ENCODE results near the gene CLSTN1. TPM values are rescaled to one million over a fixed set of nuclear protein-coding genes. Genes with fewer than 3 reads are reported as not detected.

Gene CLSTN1
- polyA plus RNA-seq, 1 experiment, result 34.3 TPM

DNA sequence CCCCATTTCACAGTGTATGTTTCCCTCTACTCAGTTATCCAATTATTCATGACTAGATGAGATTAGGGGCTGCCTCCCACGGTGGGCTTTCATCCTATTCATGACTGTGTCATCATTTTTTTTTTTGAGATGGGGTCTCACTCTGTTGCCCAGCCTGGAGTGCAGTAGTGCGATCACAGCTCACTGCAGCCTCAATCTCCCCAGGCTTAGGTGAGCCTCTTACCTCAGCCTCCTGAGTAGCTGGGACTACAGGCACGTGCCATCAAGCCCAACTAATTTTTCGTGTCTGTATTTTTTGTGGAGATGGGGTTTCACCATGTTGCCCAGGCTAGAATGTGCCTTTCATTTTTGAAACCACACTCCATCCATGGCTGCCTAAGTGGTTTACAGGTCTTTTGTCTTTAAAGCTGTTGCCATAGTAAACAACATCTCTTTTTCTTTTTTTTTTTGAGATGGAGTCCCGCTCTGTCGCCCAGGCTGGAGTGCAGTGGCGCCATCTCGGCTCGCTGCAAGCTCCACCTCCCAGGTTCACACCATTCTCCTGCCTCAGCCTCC, 112.2 kb downstream of the CLSTN1 start:
- TF ChIP-seq, protein P1, sequence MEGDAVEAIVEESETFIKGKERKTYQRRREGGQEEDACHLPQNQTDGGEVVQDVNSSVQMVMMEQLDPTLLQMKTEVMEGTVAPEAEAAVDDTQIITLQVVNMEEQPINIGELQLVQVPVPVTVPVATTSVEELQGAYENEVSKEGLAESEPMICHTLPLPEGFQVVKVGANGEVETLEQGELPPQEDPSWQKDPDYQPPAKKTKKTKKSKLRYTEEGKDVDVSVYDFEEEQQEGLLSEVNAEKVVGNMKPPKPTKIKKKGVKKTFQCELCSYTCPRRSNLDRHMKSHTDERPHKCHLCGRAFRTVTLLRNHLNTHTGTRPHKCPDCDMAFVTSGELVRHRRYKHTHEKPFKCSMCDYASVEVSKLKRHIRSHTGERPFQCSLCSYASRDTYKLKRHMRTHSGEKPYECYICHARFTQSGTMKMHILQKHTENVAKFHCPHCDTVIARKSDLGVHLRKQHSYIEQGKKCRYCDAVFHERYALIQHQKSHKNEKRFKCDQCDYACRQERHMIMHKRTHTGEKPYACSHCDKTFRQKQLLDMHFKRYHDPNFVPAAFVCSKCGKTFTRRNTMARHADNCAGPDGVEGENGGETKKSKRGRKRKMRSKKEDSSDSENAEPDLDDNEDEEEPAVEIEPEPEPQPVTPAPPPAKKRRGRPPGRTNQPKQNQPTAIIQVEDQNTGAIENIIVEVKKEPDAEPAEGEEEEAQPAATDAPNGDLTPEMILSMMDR (IDR thresholded peaks at IDR 0.05; ENCODE audit: insufficient read depth, low read depth, low read length), result no peak
- ChIA-PET POLR2A (no interaction called here), CTCF (interaction anchor here (1.8 kb wide), 1 partner anchor 9 kb away, joined by 4 read pairs; no protein-coding TSS in a partner anchor)
- peaks cover 12% of the 10 kb centered on the region for H3K36me3 ChIP-seq (ENCODE audit: control insufficient read depth, insufficient read depth, low read length)
- H3K4me3 ChIP-seq (ENCODE audit: low read depth, low read length), result no peak overlapping the region
- no peaks in the 10 kb centered on the region for H3K27me3 ChIP-seq (ENCODE audit: control insufficient read depth, insufficient read depth, low read length)
- no peak for DNase-seq (ENCODE audit: low read depth)

DNA sequence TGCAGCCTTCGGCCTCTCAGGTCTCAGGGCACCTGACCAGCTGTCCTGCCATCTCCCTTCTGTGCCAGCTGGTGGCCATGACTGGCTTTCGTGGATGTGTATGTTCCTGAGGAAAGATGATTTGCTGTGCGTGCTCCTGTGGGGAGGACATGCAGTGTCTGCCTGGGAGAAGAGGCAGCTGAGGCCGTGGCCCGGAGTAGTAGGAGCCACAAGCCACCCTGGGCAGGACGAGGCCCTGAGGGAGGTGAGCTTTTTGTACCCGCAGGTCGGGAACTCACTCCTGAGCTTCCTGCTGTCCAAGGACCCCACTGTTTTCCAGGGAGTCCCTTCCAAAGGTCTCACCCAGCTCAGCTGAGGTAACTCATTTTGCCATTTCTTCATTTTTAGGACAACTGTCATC, 113.7 kb downstream of the CLSTN1 start:
- peaks cover 6% of the 10 kb centered on the region for H3K36me3 ChIP-seq (ENCODE audit: control insufficient read depth, insufficient read depth, low read length)
- H3K27me3 ChIP-seq (ENCODE audit: control insufficient read depth, insufficient read depth, low read length), result no peaks in the 10 kb centered on the region
- TF ChIP-seq, protein P1 (IDR thresholded peaks at IDR 0.05; ENCODE audit: insufficient read depth, low read depth, low read length), result no peak
- CTCF ChIA-PET, result interaction anchor here (1.1 to 3.6 kb wide), 2 partner anchors 10 to 83 kb away, joined by 3 to 18 read pairs; no protein-coding TSS in a partner anchor
- H3K4me3 ChIP-seq (ENCODE audit: low read depth, low read length), result no peak overlapping the region
- no peak for DNase-seq (ENCODE audit: low read depth)
- POLR2A ChIA-PET, result no interaction called here

DNA sequence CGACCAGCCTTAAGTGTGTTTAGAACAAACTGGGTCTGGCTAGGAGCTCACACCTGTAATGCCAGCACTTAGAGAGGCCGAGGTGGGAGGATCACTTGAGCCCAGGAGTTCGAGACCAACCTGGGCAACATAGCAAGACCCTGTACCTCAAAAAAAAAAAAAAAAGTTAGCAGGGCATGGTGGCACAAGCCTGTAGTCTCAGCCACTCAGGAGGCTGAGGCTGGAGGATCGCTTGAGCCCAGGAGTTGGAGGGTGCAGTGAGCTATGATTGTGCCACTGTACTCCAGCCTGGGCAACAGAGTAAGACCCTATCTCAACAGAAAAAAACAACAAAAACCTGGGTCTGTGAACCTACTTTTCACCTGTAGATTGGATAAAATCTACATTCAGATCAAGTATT, 117.6 kb downstream of the CLSTN1 start:
- TF ChIP-seq, protein P1 (IDR thresholded peaks at IDR 0.05; ENCODE audit: insufficient read depth, low read depth, low read length), result no peak
- H3K27me3 ChIP-seq (ENCODE audit: control insufficient read depth, insufficient read depth, low read length), result no peaks in the 10 kb centered on the region
- no peak overlapping the region for H3K4me3 ChIP-seq (ENCODE audit: low read depth, low read length)
- POLR2A ChIA-PET, result interaction anchor here (0.7 kb wide), 1 partner anchor 15 kb away, joined by 5 read pairs; no protein-coding TSS in a partner anchor
- DNase-seq (ENCODE audit: low read depth), result no peak
- CTCF ChIA-PET, result no interaction called here
- peaks cover 4% of the 10 kb centered on the region for H3K36me3 ChIP-seq (ENCODE audit: control insufficient read depth, insufficient read depth, low read length)

DNA sequence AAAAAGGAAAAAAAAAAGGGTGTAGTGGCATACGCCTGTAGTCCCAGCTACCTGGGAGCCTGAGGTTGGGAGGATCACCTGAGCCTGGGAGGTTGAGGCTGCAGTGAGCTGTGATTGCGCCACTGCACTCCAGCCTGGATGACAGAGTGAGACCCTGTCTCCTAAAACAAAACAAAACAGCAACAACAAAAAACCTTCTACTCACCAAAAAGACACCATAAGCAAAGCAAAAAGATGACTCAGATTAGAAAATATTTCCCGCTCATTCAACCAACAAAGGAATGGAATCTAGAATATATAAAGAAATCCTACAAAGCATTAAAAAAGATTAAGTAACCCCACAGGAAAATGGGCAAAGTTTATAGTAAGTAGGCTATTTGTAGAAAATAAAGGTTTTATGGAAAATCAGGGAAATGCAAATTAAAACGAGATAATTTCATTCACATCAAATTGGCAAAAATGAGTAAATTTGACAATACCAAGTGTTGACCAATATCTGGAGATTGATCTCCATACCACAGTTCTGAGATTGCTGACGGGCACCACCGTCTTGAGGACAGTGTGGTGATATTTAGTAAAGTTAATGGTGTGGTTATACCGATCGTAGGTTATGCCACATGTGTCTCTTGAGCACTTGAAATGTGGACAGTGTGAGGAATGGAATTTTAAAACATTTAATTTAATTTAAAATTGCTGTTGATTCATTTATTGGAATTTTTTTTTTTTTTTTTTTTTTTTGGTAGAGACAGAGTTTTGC, 118.2 kb downstream of the CLSTN1 start:
- H3K27me3 ChIP-seq (ENCODE audit: control insufficient read depth, insufficient read depth, low read length), result no peaks in the 10 kb centered on the region
- CTCF ChIA-PET, result interaction anchor here (1.2 kb wide), 1 partner anchor 16 kb away, joined by 3 read pairs; no protein-coding TSS in a partner anchor
- TF ChIP-seq, protein P1 (IDR thresholded peaks at IDR 0.05; ENCODE audit: insufficient read depth, low read depth, low read length), result no peak
- no peak overlapping the region for H3K4me3 ChIP-seq (ENCODE audit: low read depth, low read length)
- peaks cover 4% of the 10 kb centered on the region for H3K36me3 ChIP-seq (ENCODE audit: control insufficient read depth, insufficient read depth, low read length)
- POLR2A ChIA-PET, result no interaction called here
- DNase-seq (ENCODE audit: low read depth), result no peak

DNA sequence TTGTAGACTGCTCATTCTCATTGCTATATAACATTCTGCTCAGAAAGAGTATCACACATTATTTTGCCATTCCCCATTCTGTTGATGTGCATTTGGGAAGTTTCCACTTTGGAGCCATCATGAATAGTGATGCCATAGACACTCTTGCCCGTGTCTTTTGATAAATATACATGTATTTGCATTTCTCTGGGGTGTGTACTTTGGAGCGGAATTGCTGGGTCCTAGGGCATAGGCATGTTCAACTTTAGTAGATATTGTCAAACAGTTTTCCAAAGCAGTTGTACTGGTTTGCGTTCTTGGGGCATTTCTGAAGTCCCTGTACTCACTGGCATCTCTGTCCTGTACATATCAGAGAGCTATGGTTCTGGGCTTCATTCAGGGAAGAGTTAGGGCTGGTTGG, 120.1 kb downstream of the CLSTN1 start:
- H3K27me3 ChIP-seq (ENCODE audit: control insufficient read depth, insufficient read depth, low read length), result no peaks in the 10 kb centered on the region
- TF ChIP-seq, protein P1 (IDR thresholded peaks at IDR 0.05; ENCODE audit: insufficient read depth, low read depth, low read length), result no peak
- ChIA-PET CTCF (interaction anchor here (1.2 to 1.6 kb wide), 2 partner anchors 10 to 22 kb away, joined by 3 to 4 read pairs; no protein-coding TSS in a partner anchor), POLR2A (no interaction called here)
- H3K36me3 ChIP-seq (ENCODE audit: control insufficient read depth, insufficient read depth, low read length), result no peaks in the 10 kb centered on the region; the same call in 1 of the 2 replicates
- DNase-seq (ENCODE audit: low read depth), result no peak
- H3K4me3 ChIP-seq (ENCODE audit: low read depth, low read length), result no peak overlapping the region
